DND-41 (cell line): Measurements from ENCODE around the gene MAP3K14.

Source experiments
- ATAC-seq: fragments of 200-7000 bp; cut with Tn5 transposase; 3 replicates; pipeline ENCODE4 v1.9.1; 2021; ENCODE audit warnings: low read depth; ENCODE audit not compliant: insufficient read depth
- DNase-seq: peaks from one replicate; pipeline ENCODE4 v3.0.0-alpha.2; 2020
- H2AFZ ChIP-seq: 2 replicates; pipeline ENCODE4 v1.6.0; 2012; ENCODE audit warnings: low read depth, low read length
- H3K27ac ChIP-seq: 2 replicates; pipeline ENCODE4 v1.5.1; 2012; ENCODE audit warnings: low read length, inconsistent platforms
- H3K27me3 ChIP-seq: fragments of 200-600 bp; sonication (generic); 2 replicates; pipeline ENCODE4 v1.6.0; 2012; ENCODE audit warnings: low read length, mild to moderate bottlenecking, inconsistent platforms; ENCODE audit not compliant: insufficient read depth, poor library complexity
- H3K36me3 ChIP-seq: 2 replicates; pipeline ENCODE4 v1.5.1; 2012; ENCODE audit warnings: low read length, inconsistent platforms; ENCODE audit not compliant: insufficient read depth
- H3K4me1 ChIP-seq: 2 replicates; pipeline ENCODE4 v1.5.1; 2012; ENCODE audit warnings: mild to moderate bottlenecking, low read length; ENCODE audit not compliant: insufficient read depth
- H3K4me2 ChIP-seq: 2 replicates; pipeline ENCODE4 v1.6.0; 2012; ENCODE audit warnings: mild to moderate bottlenecking, moderate library complexity, low read length, inconsistent platforms; ENCODE audit not compliant: insufficient read depth
- H3K4me3 ChIP-seq, 2 experiments: fragments of 200-600 bp in 1 of 2; shearing (Covaris generic) in 1 of 2; 2 replicates each; pipeline ENCODE4 v1.5.1; 2012 to 2016; ENCODE audit warnings: inconsistent platforms in 2 of 2, low read length in 2 of 2, mild to moderate bottlenecking in 2 of 2, low read depth in 1 of 2, moderate library complexity in 1 of 2
- H3K79me2 ChIP-seq: 2 replicates; pipeline ENCODE4 v1.6.0; 2012; ENCODE audit warnings: low read length, inconsistent platforms; ENCODE audit not compliant: insufficient read depth
- H3K9ac ChIP-seq: 2 replicates; pipeline ENCODE4 v1.6.0; 2012; ENCODE audit warnings: low read depth, mild to moderate bottlenecking, inconsistent platforms, low read length, moderate library complexity
- H3K9me3 ChIP-seq: 2 replicates; pipeline ENCODE4 v1.5.1; 2012; ENCODE audit warnings: low read length, moderate library complexity, mild to moderate bottlenecking, inconsistent platforms; ENCODE audit not compliant: insufficient read depth, severe bottlenecking
- H4K20me1 ChIP-seq: 2 replicates; pipeline ENCODE4 v1.6.0; 2012; ENCODE audit warnings: low read length; ENCODE audit not compliant: insufficient read depth
- CTCF ChIP-seq: IDR thresholded peaks from 2 replicates; pipeline ENCODE4 v1.5.1; 2012; ENCODE audit warnings: borderline replicate concordance, low read length, moderate library complexity, mild to moderate bottlenecking; ENCODE audit not compliant: poor library complexity, severe bottlenecking; ENCODE audit errors: extremely low read depth
- EZH2 ChIP-seq: IDR thresholded peaks from 3 replicates; pipeline ENCODE4 v1.6.1; 2012; ENCODE audit warnings: borderline replicate concordance, low read depth, mild to moderate bottlenecking, moderate library complexity, low read length, inconsistent platforms; ENCODE audit not compliant: severe bottlenecking

The MAP3K14 gene

GRCh38 chr17:45363498-45363897, 46.7 kb upstream of the MAP3K14 start:
- H3K79me2 ChIP-seq, result no peaks in the 10 kb centered on the region

GRCh38 chr17:45361976-45362375, 45.2 kb upstream of the MAP3K14 start:
- H3K36me3 ChIP-seq, result no peaks in the 10 kb centered on the region
- no peak overlapping the region for H2AFZ ChIP-seq
- TF ChIP-seq EZH2, result no peak
- no peak for TF ChIP-seq CTCF
- no peaks in the 10 kb centered on the region for H3K9me3 ChIP-seq
- H3K27me3 ChIP-seq, result no peaks in the 10 kb centered on the region
- no peak overlapping the region for H3K4me3 ChIP-seq
- H3K9ac ChIP-seq, result no peak overlapping the region
- H3K27ac ChIP-seq, result no peak overlapping the region
- no peak overlapping the region for H3K4me2 ChIP-seq
- no peaks in the 10 kb centered on the region for H4K20me1 ChIP-seq
- no peaks in the 10 kb centered on the region for H3K4me1 ChIP-seq
- H3K79me2 ChIP-seq, result no peaks in the 10 kb centered on the region
- DNase-seq (no peak), ATAC-seq (no peak)

More at GRCh38 chr17:45363498-45363897, 46.7 kb upstream of the MAP3K14 start:
- ATAC-seq, result no peak
- Histone ChIP-seq H3K4me1 (no peaks in the 10 kb centered on the region), H3K9ac (no peak overlapping the region), H2AFZ (no peak overlapping the region), H3K9me3 (no peaks in the 10 kb centered on the region), H3K4me2 (no peak overlapping the region), H3K27me3 (no peaks in the 10 kb centered on the region), H3K27ac (no peak overlapping the region), H3K36me3 (no peaks in the 10 kb centered on the region), H3K4me3 (no peak overlapping the region), H4K20me1 (no peaks in the 10 kb centered on the region)
- TF ChIP-seq EZH2 (no peak), CTCF (no peak)
- no peak for DNase-seq

DNA sequence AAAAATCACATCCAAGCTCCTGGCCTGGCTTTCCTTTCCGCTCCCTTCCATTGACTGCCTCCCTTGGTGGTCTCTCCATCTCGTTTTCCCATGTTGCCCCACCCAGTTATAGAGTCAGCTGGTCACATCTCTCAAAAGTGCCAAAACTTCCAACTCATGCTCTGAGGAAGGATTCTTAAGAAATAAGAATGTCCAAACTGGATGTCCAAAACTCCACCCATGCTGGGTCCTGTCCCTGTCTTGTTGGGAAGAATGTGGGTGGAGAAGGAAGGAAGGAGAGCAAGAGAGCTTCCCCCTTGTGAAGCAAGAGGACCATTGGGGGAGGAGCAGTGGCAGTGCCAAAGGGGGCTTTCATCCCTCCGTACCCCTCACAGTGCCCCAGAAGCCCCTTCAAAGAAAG, 44.6 kb upstream of the MAP3K14 start:
- H2AFZ ChIP-seq, result no peak overlapping the region
- no peak overlapping the region for H3K27ac ChIP-seq
- H4K20me1 ChIP-seq, result no peaks in the 10 kb centered on the region
- H3K79me2 ChIP-seq, result no peaks in the 10 kb centered on the region
- DNase-seq (no peak), ATAC-seq (no peak)
- no peaks in the 10 kb centered on the region for H3K36me3 ChIP-seq
- no peak overlapping the region for H3K9ac ChIP-seq
- no peaks in the 10 kb centered on the region for H3K27me3 ChIP-seq
- no peaks in the 10 kb centered on the region for H3K4me1 ChIP-seq
- no peak overlapping the region for H3K4me3 ChIP-seq
- H3K4me2 ChIP-seq, result no peak overlapping the region
- TF ChIP-seq CTCF (no peak), EZH2 (no peak)
- no peaks in the 10 kb centered on the region for H3K9me3 ChIP-seq

GRCh38 chr17:45357364-45357997, 40.7 kb upstream of the MAP3K14 start:
- Histone ChIP-seq H2AFZ (no peak overlapping the region), H3K9ac (no peak overlapping the region), H3K4me2 (no peak overlapping the region), H3K27ac (no peak overlapping the region), H3K4me3 (no peak overlapping the region), H3K79me2 (no peaks in the 10 kb centered on the region), H4K20me1 (no peaks in the 10 kb centered on the region), H3K4me1 (no peaks in the 10 kb centered on the region), H3K36me3 (no peaks in the 10 kb centered on the region), H3K9me3 (no peaks in the 10 kb centered on the region), H3K27me3 (no peaks in the 10 kb centered on the region)
- TF ChIP-seq CTCF (no peak), EZH2 (no peak)
- ATAC-seq (no peak), DNase-seq (no peak)
